HG02884 (cell line): ENCODE data around the gene TBC1D2.

Experiments
- ATAC-seq: cut with Tn5 transposase; IDR thresholded peaks from one replicate; pipeline ENCODE4 v1.9.1; 2021; ENCODE audit warnings: mild to moderate bottlenecking, moderate library complexity; ENCODE audit not compliant: unreplicated experiment

TBC1D2 gene

DNA sequence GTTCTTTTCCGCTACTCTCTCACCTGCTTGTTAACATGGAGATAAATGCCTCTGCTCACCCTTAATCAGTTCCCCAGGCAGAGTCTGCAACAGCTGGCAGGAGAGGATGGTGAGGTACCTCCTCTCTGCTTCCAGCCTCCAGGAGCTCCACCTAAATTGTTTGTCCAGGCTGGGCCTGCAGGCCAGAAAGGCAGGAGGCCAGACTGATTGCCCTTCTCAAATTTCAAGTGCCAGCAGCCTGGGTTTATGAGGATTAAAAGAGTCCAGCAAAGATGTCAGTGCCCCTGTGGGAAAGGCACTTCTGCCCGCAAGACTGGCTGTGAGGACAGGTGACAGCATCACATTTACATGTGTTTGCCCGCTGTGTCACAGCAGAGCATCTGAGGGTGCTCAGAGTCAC, 82.8 kb downstream of the TBC1D2 start:
- ATAC-seq: no peak

DNA sequence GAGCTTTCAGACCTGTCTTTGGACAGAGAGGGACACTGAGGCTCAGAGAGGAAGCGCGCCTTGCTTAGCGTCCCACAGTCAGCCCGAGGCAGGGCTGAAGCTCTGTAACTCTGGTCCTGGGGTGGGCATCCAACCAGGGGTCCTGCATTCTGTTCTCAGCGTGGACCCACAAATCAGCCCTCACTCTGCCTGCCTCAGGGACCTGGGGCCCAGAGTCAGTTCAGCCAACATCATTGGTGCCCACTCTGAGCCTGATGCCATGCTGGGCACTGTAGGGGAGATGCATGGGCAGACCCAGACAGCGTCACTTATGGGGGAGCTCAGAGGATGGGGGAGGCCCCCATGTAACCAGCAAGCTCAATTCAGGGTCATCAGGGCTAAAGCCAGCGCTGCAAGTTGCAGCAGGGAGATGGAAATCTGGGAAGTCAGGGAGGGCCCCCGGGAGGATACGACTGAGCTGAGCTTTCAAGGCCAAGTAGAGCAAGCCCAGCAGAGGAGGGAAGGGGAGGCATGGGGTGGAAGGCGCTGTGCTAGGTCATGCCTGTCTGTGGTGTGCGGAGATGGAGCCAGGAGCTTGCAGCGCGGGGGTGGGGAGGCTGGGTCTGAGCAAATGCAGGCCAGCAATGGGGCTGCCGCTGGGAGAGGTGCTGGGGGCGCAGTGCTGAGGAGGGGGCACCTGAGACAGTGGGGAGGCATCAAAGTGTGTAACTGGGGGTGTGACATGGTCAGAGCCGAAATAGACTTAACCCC, 84.1 kb downstream of the TBC1D2 start:
- ATAC-seq: no peak

DNA sequence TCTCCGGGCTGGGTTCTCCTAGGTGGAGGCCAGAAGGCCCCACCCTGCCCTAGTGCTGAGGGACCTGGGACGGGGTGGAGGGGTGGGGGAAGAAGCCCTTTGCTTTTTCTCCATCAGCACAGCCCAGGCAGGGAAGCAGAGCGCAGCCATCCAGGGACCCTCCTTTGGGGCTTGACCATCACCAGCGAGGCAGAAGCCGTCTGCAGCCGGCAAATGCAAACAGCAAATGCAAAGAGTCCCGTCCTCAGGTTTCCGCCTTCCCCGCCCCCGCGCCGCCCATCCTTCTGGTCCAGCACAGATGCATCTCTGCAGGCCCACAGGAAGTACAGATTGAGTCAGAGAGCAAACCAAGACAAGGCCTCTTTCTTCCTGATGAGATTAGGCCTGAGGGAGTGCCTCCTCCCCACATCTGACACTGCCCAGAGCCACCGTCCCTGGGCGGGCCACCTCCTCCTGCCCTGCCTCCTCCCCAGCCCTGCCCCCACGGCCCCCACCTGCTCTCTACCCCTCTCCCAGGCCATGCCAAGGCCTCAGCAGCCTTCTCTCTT, 86.4 kb downstream of the TBC1D2 start:
- peak; percentile 95 for ATAC-seq

DNA sequence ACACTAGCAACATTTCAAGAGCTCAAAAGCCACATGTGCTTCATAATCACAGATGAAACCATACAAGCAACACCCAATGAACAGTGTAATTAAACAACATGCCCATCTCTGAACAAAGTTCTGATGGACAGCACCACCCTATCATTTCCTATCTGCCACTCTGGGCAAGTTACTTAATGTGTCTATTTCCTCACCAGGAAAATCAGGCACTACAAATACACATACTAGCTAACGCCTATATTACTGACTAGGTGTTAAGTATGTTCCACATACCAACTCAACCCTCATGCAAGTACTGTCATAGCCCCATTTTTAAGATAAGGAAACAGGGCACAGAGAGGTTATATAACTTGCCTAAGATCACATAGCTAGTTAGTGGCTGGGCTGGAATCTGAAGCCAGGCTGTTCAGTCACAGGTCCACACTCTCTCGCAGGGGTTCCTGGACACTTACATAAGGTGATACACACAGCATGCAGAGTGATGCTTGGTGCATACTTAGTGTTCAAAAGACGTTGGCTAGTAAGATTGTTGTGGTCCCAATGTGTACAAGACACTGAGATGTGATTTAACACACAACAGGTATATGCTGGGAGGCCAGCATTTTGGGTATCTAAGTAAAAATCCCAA, 87.2 kb downstream of the TBC1D2 start:
- no peak for ATAC-seq

DNA sequence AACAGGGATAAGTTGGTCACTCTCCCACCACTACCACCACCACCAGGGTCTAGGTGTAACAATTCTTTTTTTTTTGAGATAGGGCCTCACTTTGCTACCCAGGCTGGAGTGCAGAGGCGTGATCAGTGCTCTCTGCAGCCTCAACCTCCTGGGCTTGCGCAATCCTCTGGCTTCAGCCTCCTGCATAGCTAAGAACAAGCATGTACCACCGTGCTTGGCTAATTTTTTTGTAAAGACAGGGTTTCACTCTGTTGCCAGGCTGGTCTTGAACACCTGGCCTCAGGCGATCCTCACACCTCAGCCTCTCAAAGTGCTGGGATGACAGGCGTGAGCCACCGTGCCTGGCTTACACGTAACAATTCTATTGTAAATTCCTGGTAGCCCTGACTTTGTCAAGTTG, 90.5 kb downstream of the TBC1D2 start:
- ATAC-seq: no peak

DNA sequence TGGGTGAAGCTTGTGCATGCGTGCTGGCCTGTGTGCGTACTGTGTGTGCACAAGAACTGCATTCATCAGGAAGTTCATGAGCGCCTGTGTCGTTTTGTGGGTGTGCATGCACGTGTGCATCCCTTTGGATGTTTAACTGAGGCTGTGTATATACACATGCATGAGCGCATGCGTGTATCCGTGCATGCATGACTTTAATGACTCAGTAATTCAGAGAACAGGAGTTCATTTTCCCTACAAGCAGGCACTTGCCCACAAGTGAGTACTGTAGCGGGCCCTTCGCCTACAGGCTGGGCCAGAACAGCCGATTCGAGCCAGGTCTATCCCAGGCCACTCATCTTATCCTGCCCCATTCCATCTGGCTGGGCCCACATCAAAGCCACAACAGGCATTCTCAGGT, 92.8 kb downstream of the TBC1D2 start:
- ATAC-seq: no peak

DNA sequence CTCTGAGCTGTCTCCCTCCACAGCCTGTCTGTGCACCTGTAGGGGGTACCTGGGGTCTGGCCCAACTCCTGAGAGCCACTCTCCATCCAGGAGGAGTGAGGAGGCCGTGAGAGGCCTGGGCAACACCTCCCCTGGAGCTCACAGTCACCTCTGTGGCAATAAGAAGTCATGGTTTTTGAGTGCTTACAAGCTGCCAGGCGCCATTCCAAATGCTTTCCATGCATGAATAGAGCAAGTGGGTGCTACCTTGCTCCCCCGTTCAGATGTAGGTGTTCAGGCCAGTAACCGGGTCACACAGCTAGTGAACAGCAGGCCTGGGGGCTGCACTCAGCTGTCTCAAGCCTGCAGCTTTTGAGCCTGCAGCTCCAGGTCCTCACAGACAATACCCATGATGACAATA, 93.6 kb downstream of the TBC1D2 start:
- no peak for ATAC-seq

DNA sequence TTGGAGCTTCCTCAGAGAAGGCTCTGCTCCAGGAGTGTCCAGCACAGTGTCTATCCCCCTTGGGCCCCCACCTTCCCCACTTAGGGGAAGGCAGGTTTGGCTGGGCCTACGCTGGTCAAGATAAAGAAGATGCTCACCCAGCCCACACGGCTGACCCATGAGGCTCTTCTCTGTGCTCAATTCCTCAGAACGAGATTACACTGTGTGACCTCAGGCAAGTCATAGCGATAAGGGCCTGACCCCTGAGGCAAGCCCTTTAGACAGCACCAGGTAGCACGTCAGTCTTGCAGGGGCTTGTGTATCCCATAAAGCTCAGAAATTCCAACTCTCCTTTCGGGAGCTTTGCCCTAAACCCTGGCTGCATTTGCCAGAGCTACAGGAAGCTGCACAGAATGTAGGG, 95.7 kb downstream of the TBC1D2 start:
- no peak for ATAC-seq

DNA sequence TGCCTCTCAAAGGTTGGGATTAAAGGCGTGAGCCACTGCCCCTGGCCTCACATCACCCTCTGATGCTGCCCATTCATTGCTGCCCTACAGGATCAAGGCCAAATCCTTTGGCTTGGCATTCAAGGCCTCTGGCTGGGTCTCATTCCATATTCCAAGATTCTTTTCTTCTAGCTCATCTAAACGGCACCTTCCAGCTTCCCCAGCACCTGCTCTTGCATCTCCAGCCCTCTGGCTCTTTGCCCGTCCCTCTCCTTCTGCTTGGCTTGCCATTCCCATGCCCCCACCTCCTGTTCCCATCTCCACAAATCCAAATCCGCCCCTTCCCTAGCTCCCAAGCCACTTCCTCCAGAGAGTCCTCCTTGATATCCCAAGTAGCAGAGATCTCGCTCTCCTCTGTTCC, 96.1 kb downstream of the TBC1D2 start:
- ATAC-seq: no peak

DNA sequence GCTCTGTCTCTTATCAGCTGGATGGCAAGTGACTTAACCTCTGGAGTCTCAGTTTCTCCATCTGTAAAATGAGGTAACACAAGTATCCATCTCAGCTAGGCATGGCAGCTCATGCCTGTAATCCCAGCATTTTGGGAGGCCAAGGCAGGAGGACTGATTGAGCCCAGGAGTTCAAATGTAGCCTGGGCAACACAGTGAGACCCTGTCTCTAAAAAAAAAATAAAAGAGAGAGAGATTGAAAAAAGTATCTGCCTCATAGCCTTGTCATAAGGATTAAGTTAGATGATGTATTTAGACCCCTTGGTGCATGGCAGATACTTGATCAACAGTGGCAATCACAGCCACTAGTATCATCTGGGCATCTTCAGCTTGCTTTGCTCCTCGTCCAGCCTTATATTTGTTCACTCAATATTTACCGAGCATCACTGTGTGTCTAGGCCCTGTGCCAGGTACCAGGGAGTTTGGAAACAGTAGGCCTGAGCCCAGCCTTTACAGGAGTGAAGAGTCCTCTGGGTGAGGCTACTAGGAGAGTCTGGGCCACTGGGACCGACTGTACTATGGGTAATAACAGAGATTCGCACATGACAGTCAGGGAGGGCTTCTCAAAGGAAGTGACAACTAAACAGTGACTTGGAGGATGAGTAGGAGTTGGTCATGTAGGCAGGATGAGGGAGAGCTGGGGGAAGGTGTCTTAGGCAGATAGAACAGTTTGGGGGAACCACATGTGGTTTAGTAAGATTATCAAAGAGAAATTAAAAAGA, 97.2 kb downstream of the TBC1D2 start:
- ATAC-seq: no peak

DNA sequence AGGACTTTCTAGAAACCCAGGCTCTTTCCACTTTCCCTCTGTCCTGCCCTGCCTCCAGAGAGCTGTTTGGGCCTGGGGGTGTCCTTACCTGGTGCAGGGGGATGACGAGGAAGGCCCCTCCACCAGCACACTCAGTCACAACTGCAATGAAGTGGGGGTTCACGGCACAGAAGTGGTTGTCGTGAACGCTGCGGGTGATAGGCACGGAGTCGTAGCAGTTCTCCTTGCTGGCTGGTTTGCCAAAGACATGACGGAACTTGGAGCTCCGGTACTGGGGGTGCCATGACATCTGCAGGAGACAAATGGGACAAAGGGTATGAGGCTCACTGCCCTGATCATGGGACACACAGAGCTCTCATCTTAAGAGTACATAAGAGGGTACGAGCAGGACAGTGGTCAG, 98.1 kb downstream of the TBC1D2 start:
- no peak for ATAC-seq

DNA sequence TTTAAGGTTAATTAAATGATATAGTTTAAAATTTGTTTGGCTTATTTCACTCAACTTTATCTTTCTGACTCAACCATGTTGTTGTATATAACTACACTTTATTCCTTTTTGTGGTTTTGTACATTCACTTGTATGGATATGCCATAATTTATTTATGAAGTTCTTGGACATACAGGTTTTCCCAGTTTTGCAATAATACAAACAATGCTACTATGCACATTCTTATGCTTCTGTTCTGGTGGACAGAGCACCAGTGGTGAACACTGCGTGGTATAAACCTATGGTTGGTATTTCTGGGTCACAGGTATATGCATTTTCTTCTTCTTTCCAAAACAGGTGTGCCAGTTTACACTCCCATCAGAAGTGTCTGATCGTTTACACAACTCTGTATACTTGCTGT, 100.8 kb downstream of the TBC1D2 start:
- no peak for ATAC-seq

DNA sequence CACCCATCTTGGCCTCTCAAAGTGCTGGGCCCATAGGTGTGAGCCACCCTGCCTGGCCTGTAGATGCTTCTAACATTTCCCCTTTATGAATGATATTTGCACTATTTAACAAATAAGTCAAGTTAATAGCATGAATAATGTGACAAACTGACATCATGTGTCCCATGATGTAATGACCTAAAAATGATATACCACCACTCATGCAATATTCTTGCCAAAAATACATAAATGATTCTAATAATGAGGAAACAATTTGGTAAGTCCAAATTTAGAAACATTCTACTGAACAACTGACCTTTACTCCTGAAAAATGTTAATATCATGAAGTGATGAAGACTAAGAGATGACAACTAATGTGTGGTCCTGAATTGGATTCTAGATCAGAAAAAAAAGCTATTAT, 102.9 kb downstream of the TBC1D2 start:
- no peak for ATAC-seq

DNA sequence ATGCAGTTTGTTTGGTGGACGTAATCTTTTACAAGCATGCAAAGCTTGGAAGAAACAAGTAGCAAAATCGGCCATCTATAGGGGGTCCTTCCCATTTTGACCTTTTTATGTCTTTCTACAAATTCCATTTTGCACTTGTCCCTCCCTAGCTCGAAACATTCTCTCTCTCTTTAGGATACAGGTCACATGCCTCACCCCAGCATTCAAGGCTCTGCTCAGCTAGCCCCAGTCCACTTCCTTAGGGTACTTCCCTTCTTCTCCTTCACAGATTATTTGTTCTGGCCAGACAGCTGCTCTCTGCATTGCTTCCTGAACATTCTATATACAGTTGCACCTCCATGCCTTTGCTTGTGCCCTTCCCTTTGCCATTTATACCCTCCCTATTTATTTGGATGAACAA, 104.7 kb downstream of the TBC1D2 start:
- no peak for ATAC-seq

DNA sequence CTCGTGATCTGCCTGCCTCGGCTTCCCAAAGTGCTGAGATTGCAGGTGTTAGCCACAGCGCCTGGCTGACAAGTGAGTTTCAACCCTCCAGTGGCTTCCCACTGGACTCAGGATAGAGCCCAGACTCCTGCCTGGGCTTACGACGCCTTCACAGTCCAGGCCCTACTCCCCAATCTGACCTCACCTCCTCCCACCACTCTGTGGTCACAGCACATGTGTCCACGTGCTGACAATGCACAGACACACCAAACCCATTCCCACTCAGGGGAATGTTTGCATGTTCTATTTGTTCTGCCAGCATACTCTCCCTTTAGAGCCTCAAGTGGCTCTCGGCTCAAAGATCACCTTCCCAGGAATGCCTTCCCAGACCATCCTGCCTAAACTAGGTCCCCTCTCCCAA, 105.3 kb downstream of the TBC1D2 start:
- no peak for ATAC-seq

DNA sequence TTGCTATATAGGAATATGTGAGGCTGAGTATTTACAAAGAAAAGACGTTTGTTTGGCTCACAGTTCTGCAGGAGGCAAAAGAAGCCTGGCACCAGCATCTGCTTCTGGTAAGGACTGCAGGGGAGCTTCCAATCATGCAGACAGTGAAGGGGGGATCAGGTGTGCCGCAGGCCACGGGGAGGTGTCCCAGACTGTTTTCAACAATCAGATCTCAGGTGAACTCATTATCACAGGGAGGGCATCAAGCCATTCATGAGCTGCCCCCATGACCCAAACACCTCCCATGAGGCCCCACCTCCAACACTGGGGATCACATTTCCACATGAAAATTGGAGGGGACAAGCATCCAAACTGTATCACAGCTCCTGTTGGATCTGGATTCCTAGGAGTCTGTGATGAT, 106.0 kb downstream of the TBC1D2 start:
- ATAC-seq: no peak
